Head of caudate nucleus (tissue), 42 donors: Measurements from ENCODE around the gene CDK11B.
"Not testable (repeated sequence)": the region's sequence is repeated elsewhere in the genome, so short reads cannot be mapped to it uniquely, and the experiment has no call there.

Source experiments
- DNase-seq, 42 donors: peaks; one replicate each; pipeline versions ENCODE4 v3.0.0 to v3.0.0-alpha.2; 2020 to 2021; ENCODE audit warnings: mixed read lengths in 7 of 42
- intact Hi-C: fragments of 100-400 bp; cut with DNase I; formaldehyde crosslinking; loops from one replicate; pipeline ENCODE4 v1.15.0; 2022

CDK11B gene

DNA sequence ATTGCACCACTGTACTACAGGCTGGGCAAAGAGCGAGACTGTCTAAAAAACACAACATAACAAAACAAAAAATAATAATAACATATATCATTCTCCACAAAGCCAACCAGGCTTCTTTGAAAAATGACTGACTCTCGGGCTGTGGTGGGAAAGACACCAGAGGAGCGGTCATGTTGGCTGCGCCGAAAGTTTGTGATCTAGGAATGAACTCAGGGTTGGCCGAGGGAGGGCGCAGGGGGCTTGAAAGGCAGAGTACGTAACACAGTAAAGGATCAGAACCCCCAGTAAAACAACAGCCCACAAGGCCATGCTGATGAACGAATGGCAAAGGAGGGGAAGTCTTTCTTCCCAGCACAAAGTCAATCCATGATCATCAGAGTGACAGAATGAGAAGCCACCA lies 29.0 kb upstream of the CDK11B start:
- peak in 3 of 42 donors; percentile 2 to 17 (median 15) for DNase-seq
- intact Hi-C loops = no loop called here

DNA sequence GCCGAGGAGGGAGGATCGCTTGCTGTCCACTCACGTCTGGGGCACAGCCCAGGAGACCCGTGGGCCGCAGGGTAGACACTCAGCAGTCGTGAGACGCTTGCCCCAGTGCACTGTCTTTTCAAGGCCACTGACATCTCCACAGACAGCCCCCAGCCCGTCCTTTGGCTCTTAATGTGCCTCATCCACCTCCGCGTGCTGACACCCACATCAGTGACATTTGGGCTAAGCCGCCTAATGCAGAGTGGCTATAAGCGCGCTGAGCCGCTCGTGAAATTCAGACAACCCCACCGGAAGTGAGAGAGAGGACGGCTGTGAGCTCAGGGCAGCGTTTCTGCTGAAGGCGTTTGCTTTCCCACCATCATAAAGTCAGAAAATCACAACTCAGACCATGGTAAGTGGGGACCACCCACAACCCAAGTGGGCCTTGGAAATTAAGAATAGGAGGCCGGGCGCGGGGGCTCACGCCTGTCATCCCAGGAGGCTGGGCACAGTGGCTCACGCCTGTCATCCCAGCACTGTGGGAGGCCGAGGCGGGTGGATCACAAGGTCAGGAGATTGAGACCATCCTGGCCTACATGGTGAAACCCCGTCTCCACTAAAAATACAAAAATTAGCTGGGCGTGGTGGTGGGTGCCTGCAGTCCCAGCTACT lies 25.4 kb upstream of the CDK11B start:
- intact Hi-C loops = no loop called here
- peak in 1 of 42 donors; percentile 4 for DNase-seq

DNA sequence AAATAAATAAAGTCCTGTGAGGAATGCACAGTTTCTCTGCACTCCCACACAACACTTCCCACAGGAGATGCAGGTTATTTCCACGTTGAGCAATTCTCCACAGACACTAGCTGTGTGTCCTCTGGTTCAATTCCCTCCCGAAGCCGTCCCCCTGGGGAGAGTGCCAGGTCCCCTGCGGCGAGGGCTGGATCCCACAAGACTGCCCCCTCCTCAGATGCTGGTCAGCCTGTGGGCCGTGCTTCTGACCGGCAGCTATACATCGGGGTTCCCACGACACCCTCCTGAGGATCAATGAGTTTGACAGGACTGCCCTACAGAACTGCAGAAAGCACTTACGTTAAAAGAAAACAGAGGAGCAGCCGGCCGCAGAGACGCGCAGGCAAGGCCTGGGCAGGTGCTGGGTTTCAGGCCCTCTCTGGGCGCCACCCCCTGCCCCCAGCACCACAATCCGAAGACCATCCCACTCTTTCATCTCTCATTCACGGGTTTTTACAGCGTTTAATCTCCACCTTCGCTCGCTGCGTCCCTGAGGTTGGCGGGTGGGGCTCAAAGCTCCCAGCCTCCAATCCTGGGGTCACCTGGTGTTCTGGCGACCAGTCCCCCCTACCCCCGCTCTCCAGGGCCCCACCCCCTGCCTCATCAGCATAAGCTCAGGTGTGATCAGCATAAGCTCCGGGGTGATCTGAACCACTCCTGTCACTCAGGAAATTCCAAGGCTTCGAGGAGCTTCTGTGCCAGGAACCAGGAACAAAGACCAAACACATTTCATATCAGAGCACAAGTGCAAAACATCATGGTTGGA lies 24.5 kb upstream of the CDK11B start:
- intact Hi-C loops = no loop called here
- DNase-seq = peak in 3 of 42 donors; percentile 6 to 16 (median 14)

DNA sequence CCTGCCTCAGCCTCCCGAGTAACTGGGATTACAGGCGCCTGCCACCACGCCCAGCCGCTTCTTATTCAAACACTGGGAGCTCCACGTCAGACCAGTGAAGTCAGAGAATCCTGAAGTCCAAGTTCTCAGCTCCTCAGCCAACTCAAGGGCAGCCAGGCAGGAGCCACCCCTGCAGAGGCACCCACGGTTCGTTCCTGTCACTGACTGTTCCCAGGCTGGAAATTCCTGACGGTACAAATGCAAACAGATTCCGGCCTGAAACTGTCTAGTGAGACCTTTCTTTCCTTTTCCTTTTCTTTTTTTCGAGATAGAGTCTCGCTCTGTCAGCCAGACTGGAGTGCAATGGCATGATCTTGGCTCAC lies 22.1 kb upstream of the CDK11B start:
- DNase-seq = peak in 15 of 42 donors; percentile 3 to 60 (median 30)
- intact Hi-C loops = no loop called here

DNA sequence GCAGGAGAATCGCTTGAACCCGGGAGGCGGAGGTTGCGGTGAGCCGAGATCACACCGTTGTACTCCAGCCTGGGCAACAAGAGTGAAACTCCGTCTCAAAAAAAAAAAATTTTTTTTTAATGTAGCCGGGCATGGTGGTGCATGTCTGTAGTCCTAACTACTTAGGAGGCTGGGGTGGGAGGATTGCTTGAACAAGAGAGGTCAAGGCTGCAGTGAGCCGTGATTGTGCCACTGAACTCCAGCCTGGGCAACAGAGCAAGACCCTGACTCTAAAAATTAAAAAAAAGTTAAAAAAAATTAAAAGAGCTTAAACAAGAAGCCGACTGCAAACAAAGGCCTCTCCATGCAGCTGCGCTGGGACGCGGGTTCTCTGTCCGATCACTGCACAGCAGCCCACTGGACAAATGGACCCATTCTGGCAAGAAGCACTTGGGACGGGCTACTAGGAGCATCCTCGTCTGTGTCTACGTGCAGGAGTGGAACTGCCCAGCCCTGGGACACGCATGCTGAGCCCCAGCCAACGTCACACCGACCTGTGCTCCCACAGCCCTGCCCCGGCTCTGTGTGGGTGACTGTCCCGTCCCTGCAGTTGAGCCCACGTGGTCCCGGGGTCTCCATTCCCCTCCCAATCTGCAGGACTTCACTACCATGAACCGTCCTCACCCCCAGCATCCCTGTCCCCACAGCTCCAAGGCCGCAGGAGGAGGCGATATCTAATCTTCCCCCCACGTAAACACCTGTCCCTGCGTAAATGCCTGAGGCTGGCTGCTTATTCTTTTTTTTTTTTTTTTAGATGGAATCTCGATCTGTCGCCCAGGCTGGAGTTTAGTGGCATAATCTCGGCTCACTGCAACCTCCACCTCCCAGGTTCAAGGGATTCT lies 21.5 kb upstream of the CDK11B start:
- peak in 3 of 42 donors; percentile 1 to 28 (median 23) for DNase-seq
- intact Hi-C loops = no loop called here

DNA sequence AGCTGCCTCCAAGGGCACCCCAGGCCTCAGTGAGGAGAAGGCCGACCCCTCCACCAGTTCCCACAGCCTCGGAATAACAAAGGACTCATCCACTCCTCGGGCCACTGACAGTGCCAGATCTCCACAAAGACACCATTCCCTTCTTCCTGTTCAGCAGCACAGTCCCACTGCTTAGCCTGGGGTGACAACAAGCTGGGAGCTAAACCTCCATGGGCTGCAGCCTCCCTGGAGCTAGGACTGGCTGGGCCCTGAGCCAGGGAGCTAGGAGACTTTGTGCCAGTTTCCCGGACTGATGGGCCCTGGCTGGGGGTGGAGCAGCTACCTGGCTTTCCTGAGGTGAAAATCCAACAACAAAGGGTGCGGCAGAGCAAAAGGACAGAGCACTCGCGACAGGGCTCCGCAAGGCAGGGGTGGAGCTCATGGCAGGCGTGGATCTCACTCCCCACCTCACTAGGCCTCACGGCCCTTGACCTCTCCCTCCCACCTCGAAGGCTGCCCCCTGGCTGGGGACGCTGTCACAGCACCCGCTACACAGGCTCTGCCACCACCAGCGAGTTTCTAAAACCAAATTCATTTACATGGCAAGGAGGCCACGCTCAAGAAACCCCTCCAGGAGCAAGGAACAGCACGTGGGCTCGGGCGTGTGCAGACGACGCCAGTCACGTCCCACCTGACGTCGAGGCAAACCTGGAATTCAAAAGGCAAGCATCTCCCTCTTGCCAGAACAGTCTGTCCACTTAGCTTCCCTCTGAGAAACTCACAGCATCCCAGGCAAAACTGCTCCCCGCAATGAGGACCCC lies 20.0 kb upstream of the CDK11B start:
- intact Hi-C loops = no loop called here
- DNase-seq = peak in 3 of 42 donors; percentile 5 to 32 (median 17)

DNA sequence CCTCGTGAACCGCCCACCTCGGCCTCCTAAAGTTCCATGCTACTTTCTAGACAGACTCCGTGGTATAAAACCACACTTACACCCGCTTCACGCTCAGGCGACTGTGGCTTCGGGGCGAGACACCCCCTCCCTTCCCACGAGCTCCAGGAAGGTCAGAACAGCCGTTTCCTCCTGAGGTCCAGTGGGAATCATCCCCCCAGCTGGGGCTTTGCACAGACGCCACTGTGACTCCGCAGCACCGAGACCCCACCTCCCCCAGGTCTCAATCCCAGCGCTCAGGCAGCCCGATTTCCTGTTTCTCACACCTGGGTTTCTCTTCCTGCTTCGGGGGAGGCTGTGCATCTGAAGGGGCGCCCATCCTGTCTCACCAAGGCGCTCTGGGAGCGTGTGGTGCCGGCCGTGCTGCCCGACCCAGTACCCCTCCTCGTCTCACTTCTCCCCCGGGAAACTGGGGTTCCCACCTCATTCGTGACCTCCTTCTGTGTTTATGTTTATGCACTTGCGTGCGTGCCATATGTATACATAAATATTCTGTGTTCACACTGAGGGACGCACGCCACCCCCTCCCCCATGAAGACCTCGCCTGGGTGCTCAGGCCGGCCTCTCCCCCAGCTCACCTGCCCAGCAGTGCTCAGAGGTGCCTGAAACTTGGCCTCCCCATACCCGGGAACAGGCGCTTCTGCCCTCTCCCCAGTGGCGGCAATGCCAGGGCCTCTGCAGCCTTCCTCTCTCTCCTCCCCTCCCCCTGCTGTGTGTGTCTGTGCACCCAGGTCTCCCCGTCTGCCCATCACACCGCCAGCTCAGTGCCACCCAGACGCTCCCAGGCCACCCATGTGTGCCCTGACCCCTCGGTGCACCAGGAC lies 19.1 kb upstream of the CDK11B start:
- peak in 2 of 42 donors; percentile 12 to 23 for DNase-seq
- intact Hi-C loops = no loop called here

DNA sequence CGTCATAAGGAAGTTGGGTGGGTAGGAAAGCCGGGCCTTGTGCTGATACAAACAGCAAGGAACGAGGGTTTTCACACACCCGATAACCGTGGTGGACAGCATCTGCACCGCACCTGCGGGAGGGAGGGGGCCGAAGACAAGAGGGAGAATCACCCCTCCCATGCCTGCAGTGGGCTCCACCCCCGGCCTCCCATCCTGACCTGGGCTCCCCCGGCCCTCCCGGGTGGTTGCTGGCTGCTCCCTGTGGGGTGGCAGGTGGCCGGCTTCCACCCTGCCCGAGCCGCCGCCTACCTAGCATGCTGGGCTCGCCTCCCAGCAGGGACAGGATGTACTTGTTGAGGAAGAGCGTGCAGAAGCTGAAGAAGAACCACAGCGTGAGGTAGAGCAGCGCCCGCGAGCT lies 17.3 kb upstream of the CDK11B start:
- intact Hi-C loops = not testable (repeated sequence)
- DNase-seq = peak in 1 of 42 donors; percentile 11

DNA sequence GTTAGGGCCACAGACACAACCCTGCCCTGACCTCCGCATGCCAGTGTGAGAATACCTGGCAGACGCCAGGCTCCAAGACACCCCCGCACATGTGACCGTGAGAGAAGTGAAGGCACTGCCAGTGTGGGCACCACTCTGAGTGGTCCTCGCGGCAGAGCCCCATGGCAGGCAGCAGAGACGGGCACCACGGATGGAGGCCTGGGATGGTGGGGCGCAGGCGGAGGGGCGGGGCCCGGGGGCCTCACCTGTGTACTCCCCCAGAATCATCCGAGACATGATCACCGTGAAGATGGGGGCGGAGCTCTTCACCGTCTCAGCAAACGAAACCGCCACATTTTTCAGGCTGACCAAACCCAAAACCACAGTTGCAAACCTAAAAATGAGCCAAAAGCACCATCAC lies 16.4 kb upstream of the CDK11B start:
- DNase-seq, intact Hi-C loops: not testable (repeated sequence)

DNA sequence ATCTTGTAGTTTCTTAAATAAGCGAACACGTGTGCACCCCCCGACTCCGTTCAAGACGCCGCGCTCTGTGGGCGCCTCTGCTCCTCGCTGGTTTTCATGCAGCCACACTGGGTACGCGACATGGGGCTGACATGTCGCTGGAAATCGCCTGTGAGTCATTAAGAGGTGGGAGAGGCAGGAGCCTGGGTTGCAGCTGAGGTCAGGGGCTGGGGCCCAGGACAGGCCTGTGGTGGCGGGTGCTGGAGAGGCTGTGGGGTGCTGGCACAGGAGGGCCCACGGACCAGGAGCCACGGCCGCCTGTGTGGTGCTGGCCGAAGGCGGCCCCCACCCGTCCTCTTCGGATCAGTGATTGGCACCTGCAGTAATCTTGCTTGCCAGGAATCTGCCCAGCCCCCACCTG lies 16.0 kb upstream of the CDK11B start:
- intact Hi-C loops = not testable (repeated sequence)
- DNase-seq = peak in 21 of 42 donors; percentile 23 to 74 (median 41)

DNA sequence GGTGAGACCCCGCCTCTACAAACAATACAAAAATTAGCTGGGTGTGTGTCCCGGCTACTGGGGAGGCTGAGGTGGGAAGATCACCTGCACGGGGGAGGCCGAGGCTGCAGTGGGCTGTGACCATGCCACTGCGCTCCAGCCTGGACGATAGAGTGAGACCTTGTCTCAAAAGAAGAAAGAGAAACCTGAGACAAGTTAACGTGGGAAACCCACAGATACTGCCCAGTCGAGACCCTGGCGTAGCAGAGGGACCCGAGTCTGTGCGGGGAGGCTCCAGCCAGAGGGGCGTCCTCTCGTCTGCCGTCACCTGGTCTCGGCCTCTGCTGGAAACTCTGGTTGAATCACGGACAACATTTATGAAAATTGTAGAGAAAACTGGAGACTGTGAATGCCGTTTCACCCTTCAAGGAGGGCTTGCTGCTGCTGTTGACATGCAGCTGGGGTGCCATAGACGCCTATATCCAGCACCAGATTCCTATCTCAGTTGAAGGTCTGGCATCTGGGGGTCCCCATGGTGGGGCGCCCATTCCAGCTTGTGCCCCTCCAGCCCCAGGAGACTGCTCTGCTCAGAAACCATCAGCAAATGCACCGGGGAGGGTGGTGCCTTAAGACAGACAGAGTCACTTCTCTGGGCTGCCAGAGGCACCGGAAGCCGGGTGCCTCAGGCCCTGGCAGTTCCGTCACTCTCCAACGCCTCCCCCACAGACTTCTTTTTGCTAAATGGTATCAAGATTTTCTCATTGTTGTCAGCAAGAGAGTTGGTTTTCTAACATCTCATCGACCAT lies 13.6 kb upstream of the CDK11B start:
- intact Hi-C loops = no loop called here
- DNase-seq = no peak

DNA sequence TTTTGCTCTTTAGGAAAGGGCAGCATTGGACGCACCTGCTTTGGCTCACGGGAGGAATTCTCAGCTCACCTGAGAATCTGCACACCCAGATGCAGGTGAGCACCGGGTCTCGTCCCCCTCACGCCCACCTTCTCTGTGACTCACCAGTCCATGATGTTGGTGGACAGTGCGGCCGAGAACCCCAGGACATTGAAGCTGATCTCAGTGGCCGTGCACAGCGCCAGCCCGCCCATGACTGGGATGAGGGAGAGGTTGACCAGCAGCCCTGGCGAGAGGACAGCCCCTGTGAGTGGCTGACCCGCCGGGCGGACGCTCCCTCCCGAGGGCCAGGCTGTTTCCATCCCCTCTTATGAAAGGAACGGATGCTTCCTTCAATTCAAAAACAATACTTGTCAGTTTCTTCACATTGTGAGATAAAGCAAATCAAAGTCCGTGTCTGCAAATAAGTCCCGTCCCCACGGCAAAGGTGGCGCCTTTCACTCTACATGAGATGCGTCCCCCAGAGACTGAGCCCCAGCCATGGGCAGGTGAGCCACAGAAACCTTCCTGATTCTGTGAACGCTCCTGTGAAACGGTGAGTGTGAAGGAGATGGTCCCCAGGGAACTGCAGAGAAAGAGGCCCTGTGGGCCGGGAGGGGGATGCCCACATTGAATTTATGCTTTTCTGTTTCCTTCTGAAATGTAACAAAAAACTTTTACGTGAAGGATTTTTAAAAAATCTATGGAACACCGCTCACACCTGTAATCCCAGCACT lies 12.7 kb upstream of the CDK11B start:
- intact Hi-C loops = no loop called here
- peak in 1 of 42 donors; percentile 7 for DNase-seq

DNA sequence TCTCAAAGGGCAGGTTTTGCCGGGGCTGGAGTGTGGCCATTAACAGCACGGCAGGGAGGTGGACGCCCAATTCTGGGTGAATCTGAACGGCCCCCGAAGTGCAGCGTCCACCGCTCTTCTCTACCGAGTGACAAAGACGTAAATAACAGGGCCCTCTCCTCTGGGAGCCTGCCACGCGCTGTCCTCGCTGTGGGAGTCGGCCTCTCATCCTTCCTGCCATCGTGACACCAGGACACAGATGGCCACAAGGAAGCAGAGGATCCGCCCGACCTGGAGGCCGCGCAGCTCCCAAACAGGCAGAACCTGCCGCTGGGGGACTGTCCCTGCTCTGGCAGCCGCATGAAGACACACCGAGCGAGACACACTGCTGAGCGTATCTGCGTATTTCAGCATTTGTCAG lies 12.1 kb upstream of the CDK11B start:
- DNase-seq = no peak
- intact Hi-C loops = no loop called here

DNA sequence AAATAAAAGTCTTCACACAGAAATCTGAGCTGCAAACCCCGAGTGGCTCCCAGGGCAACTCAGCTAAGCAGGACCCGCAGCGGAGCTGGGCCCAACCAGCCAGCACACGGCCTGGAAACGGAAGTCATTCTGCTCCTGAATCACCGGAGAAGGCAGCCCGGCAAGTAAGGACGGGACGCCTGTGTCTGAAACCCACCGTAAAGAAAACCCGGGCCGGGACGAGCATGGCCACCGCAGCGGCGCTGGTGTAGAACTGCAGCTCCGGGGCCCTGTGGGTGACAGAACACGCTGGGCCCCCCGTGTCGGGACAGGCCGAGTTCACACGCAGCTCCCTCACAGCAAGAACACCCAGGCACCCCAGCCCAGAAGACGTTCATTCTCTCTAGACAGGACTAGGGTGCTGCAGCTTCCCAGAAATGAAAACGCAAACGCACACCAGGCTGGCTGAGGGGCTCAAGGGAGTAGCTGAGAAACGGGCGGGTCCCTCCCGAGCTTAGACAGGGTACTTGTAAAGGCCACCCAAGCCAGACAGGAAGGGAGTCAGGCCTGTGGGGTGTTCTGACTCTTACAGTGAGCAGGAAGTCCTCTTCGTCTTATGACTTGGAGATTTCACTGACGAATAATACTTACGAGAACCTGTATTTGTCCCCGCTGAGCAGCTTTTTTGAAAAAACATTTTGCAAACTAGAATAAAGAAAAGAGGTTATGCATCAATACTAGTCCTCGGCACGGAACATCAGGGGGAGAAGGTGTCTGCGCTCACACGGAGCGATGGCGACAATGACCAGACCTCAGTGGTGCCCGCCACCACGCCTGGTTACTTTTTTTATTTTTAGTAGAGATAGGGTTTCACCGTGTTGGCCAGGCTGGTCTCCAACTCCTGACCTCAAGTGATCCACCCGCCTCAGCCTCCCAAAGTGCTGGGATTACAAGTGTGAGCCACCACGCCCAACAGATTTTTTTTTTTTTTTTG lies 10.9 kb upstream of the CDK11B start:
- peak in 1 of 42 donors; percentile 29 for DNase-seq
- intact Hi-C loops = no loop called here

DNA sequence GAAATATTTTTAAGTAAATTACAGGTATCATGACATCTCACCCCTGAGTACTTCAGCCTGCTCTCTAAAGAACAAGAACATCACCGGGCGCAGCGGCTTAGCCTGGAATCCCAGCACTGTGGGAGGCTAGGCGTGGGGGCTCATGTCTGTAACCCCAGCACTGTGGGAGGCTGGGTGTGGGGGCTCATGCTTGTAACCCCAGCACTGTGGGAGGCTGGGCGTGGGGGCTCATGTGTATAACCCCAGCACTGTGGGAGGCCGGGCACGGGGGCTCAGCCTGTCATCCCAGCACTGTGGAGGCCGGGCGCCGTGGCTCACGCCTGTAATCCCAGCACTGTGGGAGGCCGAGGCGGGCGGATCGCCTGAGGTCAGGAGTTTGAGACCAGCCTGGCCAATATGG lies 7.7 kb upstream of the CDK11B start:
- intact Hi-C loops = no loop called here
- peak in 29 of 42 donors; percentile 18 to 72 (median 46) for DNase-seq
